Gastrocnemius medialis (tissue), 4 donors: ENCODE data around the gene DHH. TPM values are rescaled to one million over a fixed set of nuclear protein-coding genes. Genes with fewer than 3 reads are reported as not detected.

Source experiments
- ATAC-seq, 2 donors: fragments of 150-250 bp; one replicate each; pipeline ENCODE4 v1.9.1; 2016
- DNase-seq, 2 donors: peaks; one replicate each; pipeline ENCODE4 v3.0.0-alpha.2; 2019
- H3K27ac ChIP-seq, 4 donors: fragments of 200-600 bp; sonication (generic); 1 replicate in 1 of 4; 2 replicates in 3 of 4; pipeline ENCODE4 v1.5.1; 2016 to 2018; ENCODE audit warnings: mild to moderate bottlenecking in 2 of 4, moderate library complexity in 1 of 4
- H3K27me3 ChIP-seq, 3 donors: fragments of 200-600 bp; sonication (generic) in 2 of 3; 1 replicate in 1 of 3; 2 replicates in 2 of 3; pipeline versions ENCODE4 v1.5.1 to v1.6.0; 2016 to 2019; ENCODE audit warnings: mild to moderate bottlenecking in 1 of 3, moderate library complexity in 1 of 3
- H3K36me3 ChIP-seq, 2 donors: fragments of 200-600 bp; sonication (generic) in 1 of 2; one replicate each; pipeline ENCODE4 v1.5.1; 2017 to 2018
- H3K4me1 ChIP-seq, 2 donors: fragments of 200-600 bp; sonication (generic) in 1 of 2; one replicate each; pipeline ENCODE4 v1.5.1; 2016 to 2017; ENCODE audit warnings: mild to moderate bottlenecking in 2 of 2
- H3K4me3 ChIP-seq, 4 donors: fragments of 200-600 bp; sonication (generic) in 3 of 4; 1 replicate in 1 of 4; 2 replicates in 3 of 4; pipeline ENCODE4 v1.5.1; 2016 to 2019; ENCODE audit warnings: mild to moderate bottlenecking in 2 of 4
- H3K9me3 ChIP-seq, 3 donors: fragments of 200-600 bp; sonication (generic) in 2 of 3; 1 replicate in 1 of 3; 2 replicates in 2 of 3; pipeline ENCODE4 v1.5.1; 2016 to 2019
- POLR2A ChIP-seq, 2 donors: fragments of 450-650 bp; IDR thresholded peaks; one replicate each; pipeline ENCODE4 v1.6.1; 2017; ENCODE audit warnings: antibody characterized with exemption in 2 of 2, mild to moderate bottlenecking in 2 of 2, moderate library complexity in 2 of 2
- in situ Hi-C, 4 donors: fragments of 200-750 bp; cut with MboI; loops; one replicate each; pipeline versions ENCODE4 v1.15.0 to v1.8.0; 2017; ENCODE audit warnings: low sequenced_read_pairs in 4 of 4
- intact Hi-C: fragments of 100-400 bp; cut with DNase I; formaldehyde crosslinking; loops from one replicate; pipeline ENCODE4 v1.15.1; 2023; ENCODE audit warnings: low total_unique reads
- total RNA-seq, 4 donors: library from RNA; depleted of rRNA; stranded (reverse); fragments of >200 nt; gene quantifications; one replicate each; pipeline versions ENCODE4 v1.1.0 to v1.2.3, GENCODE V29; 2016
- TF ChIP-seq, protein P1 (sequence below), 5 experiments: fragments of 450-650 bp in 3 of 5; fragments of 200-600 bp in 2 of 5; sonication (generic) in 2 of 5; IDR thresholded peaks in 4 of 5; conservative IDR thresholded peaks in 1 of 5; 1 replicate in 4 of 5; 2 replicates in 1 of 5; pipeline ENCODE4 v1.5.1; 2016 to 2019; ENCODE audit warnings: antibody characterized with exemption in 5 of 5, mild to moderate bottlenecking in 3 of 5, moderate library complexity in 3 of 5

DHH gene
- total RNA-seq, 4 donors from 2014 or later = 0.09 to 0.36 (median 0.15) TPM; not detected in 1

DNA sequence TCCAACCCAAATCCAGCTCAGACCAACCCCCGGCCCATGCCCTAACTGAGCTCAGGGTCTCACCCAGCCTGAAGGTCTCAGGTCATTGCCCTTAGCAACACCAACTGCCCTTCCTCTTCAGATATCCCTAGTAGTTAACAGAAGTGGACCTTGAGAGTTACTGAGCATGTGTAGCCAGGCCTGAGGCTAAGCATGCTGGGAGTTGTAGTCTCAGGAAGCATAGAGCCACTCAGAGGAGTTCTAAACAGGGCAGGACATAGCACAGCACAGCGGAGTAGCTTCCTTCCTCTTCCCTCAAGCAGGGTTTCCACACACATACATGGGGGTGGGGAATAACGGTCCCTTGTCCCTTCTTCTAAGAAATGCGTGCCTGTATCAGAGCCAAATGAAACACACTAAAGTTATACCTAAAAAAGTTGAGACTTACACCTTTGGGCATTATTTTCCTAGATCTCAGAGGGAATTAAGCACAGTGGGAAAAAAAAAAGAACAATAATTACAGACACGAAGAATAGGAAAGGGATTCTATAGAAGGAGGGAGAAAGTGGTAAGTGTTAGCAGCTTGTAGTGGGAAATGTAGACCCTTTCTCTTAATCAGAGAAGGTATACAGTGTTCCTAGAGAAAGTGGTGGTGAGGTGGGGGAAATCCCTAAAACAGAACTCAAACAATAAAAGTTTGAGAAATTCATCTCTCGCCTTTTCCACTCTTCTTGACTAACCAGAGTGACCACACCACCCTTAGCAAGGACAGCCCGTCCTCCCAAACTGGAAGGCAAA is 38.4 kb downstream of the DHH start:
- H3K9me3 ChIP-seq = no peaks in the 10 kb centered on the region
- H3K27ac ChIP-seq = peak overlapping the region; percentile 97 to 100 (median 99)
- intact Hi-C loops (loop anchor here (1.0 kb wide), 1 partner anchor 37 kb away; no protein-coding TSS in a partner anchor), in situ Hi-C loops (no loop called here)
- TF ChIP-seq, protein P1, sequence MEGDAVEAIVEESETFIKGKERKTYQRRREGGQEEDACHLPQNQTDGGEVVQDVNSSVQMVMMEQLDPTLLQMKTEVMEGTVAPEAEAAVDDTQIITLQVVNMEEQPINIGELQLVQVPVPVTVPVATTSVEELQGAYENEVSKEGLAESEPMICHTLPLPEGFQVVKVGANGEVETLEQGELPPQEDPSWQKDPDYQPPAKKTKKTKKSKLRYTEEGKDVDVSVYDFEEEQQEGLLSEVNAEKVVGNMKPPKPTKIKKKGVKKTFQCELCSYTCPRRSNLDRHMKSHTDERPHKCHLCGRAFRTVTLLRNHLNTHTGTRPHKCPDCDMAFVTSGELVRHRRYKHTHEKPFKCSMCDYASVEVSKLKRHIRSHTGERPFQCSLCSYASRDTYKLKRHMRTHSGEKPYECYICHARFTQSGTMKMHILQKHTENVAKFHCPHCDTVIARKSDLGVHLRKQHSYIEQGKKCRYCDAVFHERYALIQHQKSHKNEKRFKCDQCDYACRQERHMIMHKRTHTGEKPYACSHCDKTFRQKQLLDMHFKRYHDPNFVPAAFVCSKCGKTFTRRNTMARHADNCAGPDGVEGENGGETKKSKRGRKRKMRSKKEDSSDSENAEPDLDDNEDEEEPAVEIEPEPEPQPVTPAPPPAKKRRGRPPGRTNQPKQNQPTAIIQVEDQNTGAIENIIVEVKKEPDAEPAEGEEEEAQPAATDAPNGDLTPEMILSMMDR (IDR thresholded peaks at IDR 0.05 in 4 of 5, conservative IDR thresholded peaks at IDR 0.05 in 1 of 5) = no peak
- TF ChIP-seq POLR2A (IDR thresholded peaks at IDR 0.05) = no peak
- DNase-seq (peak; percentile 55 to 71), ATAC-seq (peak; percentile 39 to 58)
- H3K4me3 ChIP-seq = peak overlapping the region; percentile 31 to 93 (median 68)
- no peaks in the 10 kb centered on the region for H3K27me3 ChIP-seq
- peaks cover 0 to 39% of the 10 kb centered on the region in 2 donors for H3K36me3 ChIP-seq
- peaks cover 44 to 45% of the 10 kb centered on the region in 2 donors for H3K4me1 ChIP-seq

GRCh38 chr12:49055092-49055491 is 39.5 kb downstream of the DHH start:
- H3K9me3 ChIP-seq = no peaks in the 10 kb centered on the region
- TF ChIP-seq, protein P1 (IDR thresholded peaks at IDR 0.05 in 4 of 5, conservative IDR thresholded peaks at IDR 0.05 in 1 of 5) = no peak
- TF ChIP-seq POLR2A (IDR thresholded peaks at IDR 0.05) = no peak
- in situ Hi-C loops = no loop called here
- intact Hi-C loops = no loop called here
- ATAC-seq (no peak), DNase-seq (no peak)
- no peaks in the 10 kb centered on the region for H3K27me3 ChIP-seq
- peak overlapping the region in 3 of 4 donors; percentile 28 to 100 (median 97) for H3K27ac ChIP-seq
- no peak overlapping the region for H3K4me3 ChIP-seq
- peaks cover 0 to 50% of the 10 kb centered on the region in 2 donors for H3K36me3 ChIP-seq
- peaks cover 44% of the 10 kb centered on the region in 2 donors for H3K4me1 ChIP-seq

DNA sequence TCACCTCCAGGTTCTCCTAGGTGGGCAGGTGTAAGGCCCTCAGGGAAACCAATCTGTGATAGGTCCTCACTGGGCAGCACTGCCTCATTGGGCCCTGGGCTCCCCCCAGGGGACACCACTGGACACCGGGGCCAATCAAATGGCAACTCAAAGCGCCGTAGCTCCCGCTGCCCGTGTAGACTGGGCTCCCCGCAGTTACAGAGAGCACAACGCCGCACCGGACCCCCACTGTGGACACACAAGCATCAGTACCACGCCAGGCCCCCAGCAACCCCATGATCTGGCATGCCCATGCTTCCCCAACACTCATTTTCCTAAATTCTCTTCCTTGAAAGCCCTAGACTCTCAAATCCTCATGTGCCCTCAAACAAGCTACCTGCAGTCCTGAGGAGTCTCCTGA is 40.1 kb downstream of the DHH start:
- TF ChIP-seq POLR2A (IDR thresholded peaks at IDR 0.05) = no peak
- TF ChIP-seq, protein P1 (IDR thresholded peaks at IDR 0.05 in 4 of 5, conservative IDR thresholded peaks at IDR 0.05 in 1 of 5) = no peak

DNA sequence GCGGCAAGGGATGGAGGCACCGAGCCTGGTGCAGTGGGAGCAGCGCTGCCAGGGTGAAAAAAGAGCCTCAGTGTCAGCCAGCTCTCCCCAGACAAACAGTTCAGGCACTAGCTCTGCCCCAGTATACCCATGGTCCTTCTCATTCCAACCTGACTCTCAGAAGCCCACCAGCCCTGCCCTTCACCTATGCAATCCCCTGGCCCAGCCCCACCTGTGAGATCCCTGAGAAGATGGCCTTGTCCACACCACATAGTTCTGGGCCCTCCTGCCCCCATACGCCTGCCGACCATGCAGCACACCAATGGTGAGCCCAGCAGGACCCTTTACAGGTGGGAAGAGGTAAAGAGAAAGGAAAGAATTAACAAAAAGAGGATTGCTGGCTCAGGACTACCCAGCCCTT is 40.5 kb downstream of the DHH start:
- TF ChIP-seq, protein P1 (IDR thresholded peaks at IDR 0.05 in 4 of 5, conservative IDR thresholded peaks at IDR 0.05 in 1 of 5) = no peak
- TF ChIP-seq POLR2A (IDR thresholded peaks at IDR 0.05) = no peak
- H3K27ac ChIP-seq = no peak overlapping the region
- in situ Hi-C loops = no loop called here
- no peak overlapping the region for H3K4me3 ChIP-seq
- intact Hi-C loops = no loop called here
- no peaks in the 10 kb centered on the region for H3K27me3 ChIP-seq
- peaks cover 5 to 60% of the 10 kb centered on the region in 2 donors for H3K36me3 ChIP-seq
- no peak for ATAC-seq
- H3K4me1 ChIP-seq = peaks cover 44% of the 10 kb centered on the region in 2 donors
- H3K9me3 ChIP-seq = no peaks in the 10 kb centered on the region
- no peak for DNase-seq

More for the DNA sequence above, 40.1 kb downstream of the DHH start:
- in situ Hi-C loops (no loop called here), intact Hi-C loops (no loop called here)
- H3K4me1 ChIP-seq = peaks cover 44% of the 10 kb centered on the region in 2 donors
- ATAC-seq = no peak
- no peak overlapping the region for H3K27ac ChIP-seq
- no peak for DNase-seq
- peaks cover 1 to 56% of the 10 kb centered on the region in 2 donors for H3K36me3 ChIP-seq
- H3K4me3 ChIP-seq = no peak overlapping the region
- no peaks in the 10 kb centered on the region for H3K27me3 ChIP-seq
- H3K9me3 ChIP-seq = no peaks in the 10 kb centered on the region
